WERI-Rb-1 (cell line): ENCODE results near the gene KLF13.

Experiments
- DNase-seq: peaks from one replicate; pipeline ENCODE4 v3.0.0-alpha.2; 2020
- H3K27ac ChIP-seq: fragments of 250-450 bp; sonication (Bioruptor Pico); 2 replicates; pipeline ENCODE4 v1.5.1; 2020; ENCODE audit warnings: mild to moderate bottlenecking, moderate library complexity
- H3K27me3 ChIP-seq: fragments of 250-450 bp; sonication (Bioruptor Pico); 2 replicates; pipeline ENCODE4 v1.5.1; 2021; ENCODE audit warnings: mild to moderate bottlenecking, low read depth, moderate library complexity; ENCODE audit not compliant: insufficient read depth, severe bottlenecking
- H3K36me3 ChIP-seq: fragments of 250-450 bp; sonication (Bioruptor Pico); 2 replicates; pipeline ENCODE4 v1.5.1; 2020; ENCODE audit warnings: mild to moderate bottlenecking, moderate library complexity
- H3K4me3 ChIP-seq: 2 replicates; pipeline ENCODE4 v1.5.1; 2011; ENCODE audit warnings: low read depth, mild to moderate bottlenecking, control low read depth, low read length
- H3K9me3 ChIP-seq: fragments of 250-450 bp; sonication (Bioruptor Pico); 2 replicates; pipeline ENCODE4 v1.5.1; 2021; ENCODE audit warnings: mild to moderate bottlenecking, moderate library complexity; ENCODE audit not compliant: severe bottlenecking
- TF ChIP-seq, protein P1 (sequence below): IDR thresholded peaks from 2 replicates; pipeline ENCODE4 v1.5.1; 2011; ENCODE audit warnings: low read depth, mild to moderate bottlenecking, control low read depth, inconsistent platforms, low read length

Gene KLF13

GRCh38 chr15:31367021-31367729 lies 40.5 kb downstream of the KLF13 start:
- Histone ChIP-seq H3K4me3 (no peak overlapping the region), H3K36me3 (no peaks in the 10 kb centered on the region; the same call in none of the 2 replicates), H3K27me3 (no peaks in the 10 kb centered on the region), H3K27ac (no peak overlapping the region), H3K9me3 (no peaks in the 10 kb centered on the region)
- no peak for DNase-seq
- TF ChIP-seq, protein P1, sequence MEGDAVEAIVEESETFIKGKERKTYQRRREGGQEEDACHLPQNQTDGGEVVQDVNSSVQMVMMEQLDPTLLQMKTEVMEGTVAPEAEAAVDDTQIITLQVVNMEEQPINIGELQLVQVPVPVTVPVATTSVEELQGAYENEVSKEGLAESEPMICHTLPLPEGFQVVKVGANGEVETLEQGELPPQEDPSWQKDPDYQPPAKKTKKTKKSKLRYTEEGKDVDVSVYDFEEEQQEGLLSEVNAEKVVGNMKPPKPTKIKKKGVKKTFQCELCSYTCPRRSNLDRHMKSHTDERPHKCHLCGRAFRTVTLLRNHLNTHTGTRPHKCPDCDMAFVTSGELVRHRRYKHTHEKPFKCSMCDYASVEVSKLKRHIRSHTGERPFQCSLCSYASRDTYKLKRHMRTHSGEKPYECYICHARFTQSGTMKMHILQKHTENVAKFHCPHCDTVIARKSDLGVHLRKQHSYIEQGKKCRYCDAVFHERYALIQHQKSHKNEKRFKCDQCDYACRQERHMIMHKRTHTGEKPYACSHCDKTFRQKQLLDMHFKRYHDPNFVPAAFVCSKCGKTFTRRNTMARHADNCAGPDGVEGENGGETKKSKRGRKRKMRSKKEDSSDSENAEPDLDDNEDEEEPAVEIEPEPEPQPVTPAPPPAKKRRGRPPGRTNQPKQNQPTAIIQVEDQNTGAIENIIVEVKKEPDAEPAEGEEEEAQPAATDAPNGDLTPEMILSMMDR, result no peak

DNA sequence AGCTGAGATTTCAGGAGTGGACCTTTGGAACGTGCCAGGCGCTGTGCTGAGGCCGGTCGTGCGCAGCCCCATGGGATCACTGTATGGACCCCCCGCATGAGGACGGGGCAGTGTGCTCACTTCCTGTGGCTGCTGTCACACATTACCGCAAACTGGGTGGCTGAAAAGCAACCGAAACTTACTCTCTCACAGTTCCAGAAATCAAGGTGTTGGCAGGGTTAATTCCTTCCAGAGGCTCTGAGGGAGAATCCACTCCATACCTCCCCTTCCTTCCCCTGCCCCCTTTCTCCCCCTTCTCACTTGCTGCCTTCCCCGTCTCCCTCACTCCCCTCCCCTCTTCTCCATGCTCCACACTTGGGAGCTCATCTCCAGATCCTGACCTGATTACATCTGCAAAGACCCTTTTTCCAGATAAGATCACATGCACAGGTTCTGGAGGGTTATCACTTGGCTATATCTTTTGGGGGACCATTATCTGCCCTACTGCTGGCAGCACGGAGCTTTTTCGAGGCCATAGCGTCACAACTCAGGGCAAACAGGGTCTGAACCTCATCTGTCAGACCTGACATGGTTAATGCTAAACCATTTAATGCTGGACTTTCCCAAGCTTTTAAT lies 41.2 kb downstream of the KLF13 start:
- TF ChIP-seq, protein P1, result no peak
- Histone ChIP-seq H3K27ac (no peak overlapping the region), H3K36me3 (peaks cover 5% of the 10 kb centered on the region), H3K27me3 (no peaks in the 10 kb centered on the region), H3K9me3 (no peaks in the 10 kb centered on the region), H3K4me3 (no peak overlapping the region)
- DNase-seq, result no peak

- Histone ChIP-seq H3K27ac (no peak overlapping the region), H3K4me3 (no peak overlapping the region), H3K9me3 (no peaks in the 10 kb centered on the region), H3K27me3 (no peaks in the 10 kb centered on the region), H3K36me3 (peaks cover 15% of the 10 kb centered on the region)
- TF ChIP-seq, protein P1, result no peak
- no peak for DNase-seq
These were observed 43.1 kb downstream of the KLF13 start for GRCh38 chr15:31369727-31370126.

DNA sequence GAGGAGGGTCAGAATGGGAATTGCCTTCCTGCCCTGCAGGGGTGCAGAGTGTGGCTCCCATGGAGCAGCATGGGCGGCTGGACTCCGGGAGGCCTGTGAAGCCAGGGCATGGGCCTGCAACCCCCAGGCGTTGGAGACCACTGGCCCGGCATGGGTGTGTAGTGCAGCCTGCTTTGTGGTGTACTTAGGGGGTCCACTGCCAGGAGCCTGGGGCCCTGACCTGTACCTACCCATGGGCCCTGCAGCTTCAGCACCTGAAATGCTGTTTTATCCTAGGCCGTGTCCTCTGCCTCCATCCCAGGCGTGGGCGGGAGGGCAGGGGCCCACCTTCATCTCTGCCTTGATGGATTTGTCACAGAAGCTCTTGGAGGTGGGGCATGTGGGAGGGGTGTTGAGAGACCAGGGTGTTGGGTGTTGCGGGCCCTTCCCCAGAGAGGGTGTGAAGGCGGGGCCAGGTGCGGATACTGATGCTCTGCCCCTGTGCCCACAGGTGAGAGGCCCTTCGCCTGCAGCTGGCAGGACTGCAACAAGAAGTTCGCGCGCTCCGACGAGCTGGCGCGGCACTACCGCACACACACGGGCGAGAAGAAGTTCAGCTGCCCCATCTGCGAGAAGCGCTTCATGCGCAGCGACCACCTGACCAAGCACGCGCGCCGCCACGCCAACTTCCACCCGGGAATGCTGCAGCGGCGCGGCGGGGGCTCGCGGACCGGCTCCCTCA lies 45.0 kb downstream of the KLF13 start:
- H3K36me3 ChIP-seq, result peaks cover 15% of the 10 kb centered on the region
- TF ChIP-seq, protein P1, result no peak
- H3K4me3 ChIP-seq, result no peak overlapping the region
- H3K27me3 ChIP-seq, result no peaks in the 10 kb centered on the region
- H3K9me3 ChIP-seq, result no peaks in the 10 kb centered on the region
- no peak overlapping the region for H3K27ac ChIP-seq
- no peak for DNase-seq

DNA sequence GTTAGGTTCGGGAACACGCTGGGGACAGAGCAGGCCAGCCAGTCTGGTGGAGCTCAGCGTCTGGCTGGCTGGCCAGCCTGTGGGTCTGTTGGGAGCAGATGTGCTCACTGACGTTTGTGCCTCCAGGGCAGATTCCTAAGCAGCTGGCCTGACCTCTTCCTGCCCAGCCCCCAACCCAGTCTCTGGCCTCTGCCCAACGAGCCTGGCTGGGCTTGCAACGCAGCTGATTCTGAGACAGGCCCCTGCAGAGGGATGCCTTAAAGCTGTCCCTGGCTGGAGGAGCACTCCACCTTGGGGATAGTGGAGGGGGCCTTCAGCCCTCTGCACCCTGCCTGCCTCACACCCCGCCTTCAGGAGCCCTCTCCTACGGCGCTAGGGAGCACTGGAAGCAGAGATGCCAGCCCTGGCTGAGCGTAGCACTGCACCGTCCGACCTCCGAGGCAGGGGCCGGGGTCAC lies 46.0 kb downstream of the KLF13 start:
- Histone ChIP-seq H3K27me3 (no peaks in the 10 kb centered on the region), H3K27ac (no peak overlapping the region), H3K9me3 (no peaks in the 10 kb centered on the region), H3K4me3 (no peak overlapping the region), H3K36me3 (peaks cover 15% of the 10 kb centered on the region)
- DNase-seq, result no peak
- TF ChIP-seq, protein P1, result no peak
